MCF 10A (cell line): ENCODE data around the gene IL22RA1. TPM values are rescaled to one million over a fixed set of nuclear protein-coding genes. Genes with fewer than 3 reads are reported as not detected.

Source experiments
- BruUV-seq: library from RNA; stranded (reverse); fragments of 400-500 nt; replicated peaks from 2 replicates; lab custom pipeline; 2021; lab: Mats Ljungman, UMichigan
- CTCF ChIA-PET: fragments of 300-600 bp; sonication (Branson Sonifier 250); formaldehyde crosslinking; extraction: SDS; loops from one replicate; lab custom pipeline; 2021; ENCODE audit warnings: antibody characterized with exemption, inconsistent platforms; lab: Yijun Ruan, JAX
- POLR2A ChIA-PET: fragments of 300-600, 350-650 bp; sonication (Branson Sonifier 250); formaldehyde crosslinking; extraction: SDS; loops from one replicate; lab custom pipeline; 2020; ENCODE audit warnings: antibody characterized with exemption, inconsistent platforms; lab: Yijun Ruan, JAX
- DNase-seq: peaks from one replicate; pipeline ENCODE4 v3.0.0-alpha.2; 2018; ENCODE audit not compliant: unreplicated experiment
- H3K27ac Mint-ChIP-seq: one replicate; pipeline ENCODE4 v1.8.0; 2022; ENCODE audit warnings: mild to moderate bottlenecking, low read depth, mixed read lengths; ENCODE audit not compliant: unreplicated experiment
- H3K27me3 Mint-ChIP-seq: one replicate; pipeline ENCODE4 v1.8.0; 2022; ENCODE audit warnings: mixed read lengths; ENCODE audit not compliant: insufficient read depth, unreplicated experiment
- H3K36me3 Mint-ChIP-seq: one replicate; pipeline ENCODE4 v1.8.0; 2022; ENCODE audit warnings: mild to moderate bottlenecking, moderate library complexity, mixed read lengths; ENCODE audit not compliant: insufficient read depth, unreplicated experiment
- H3K4me1 Mint-ChIP-seq: one replicate; pipeline ENCODE4 v1.8.0; 2022; ENCODE audit warnings: mixed read lengths; ENCODE audit not compliant: insufficient read depth, unreplicated experiment
- H3K4me3 Mint-ChIP-seq: one replicate; pipeline ENCODE4 v1.8.0; 2022; ENCODE audit warnings: mild to moderate bottlenecking, moderate library complexity, mixed read lengths; ENCODE audit not compliant: unreplicated experiment
- H3K9me3 Mint-ChIP-seq: one replicate; pipeline ENCODE4 v1.8.0; 2022; ENCODE audit warnings: mixed read lengths; ENCODE audit not compliant: unreplicated experiment
- CTCF ChIP-seq: fragments of 200-600 bp; IDR thresholded peaks from one replicate; pipeline ENCODE4 v1.8.0; 2022; ENCODE audit warnings: antibody characterized with exemption, mild to moderate bottlenecking; ENCODE audit not compliant: unreplicated experiment
- intact Hi-C: fragments of 100-400 bp; cut with micrococcal nuclease; formaldehyde crosslinking; loops from 2 replicates; pipeline ENCODE4 v1.14.1; 2022
- total RNA-seq: library from RNA; stranded (reverse); gene quantifications from 2 replicates; pipeline ENCODE4 v1.2.3, GENCODE V29; 2022

IL22RA1 gene
- total RNA-seq, 1 experiment from 2014 or later, result not detected

- no peak overlapping the region for H3K4me3 Mint-ChIP-seq
- no peak overlapping the region for H3K27ac Mint-ChIP-seq
- no TSS peak for BruUV-seq
- H3K36me3 Mint-ChIP-seq, result peaks cover 6% of the 10 kb centered on the region
- intact Hi-C loops, result no loop called here
- TF ChIP-seq CTCF, result no peak
- H3K4me1 Mint-ChIP-seq, result peaks cover 6% of the 10 kb centered on the region
- H3K9me3 Mint-ChIP-seq, result no peaks in the 10 kb centered on the region
- H3K27me3 Mint-ChIP-seq, result no peaks in the 10 kb centered on the region
- ChIA-PET CTCF (no interaction called here), POLR2A (no interaction called here)
- no peak for DNase-seq
Observed at GRCh38 chr1:24098943-24099638, 43.8 kb downstream of the IL22RA1 start.

GRCh38 chr1:24098102-24098501, 44.8 kb downstream of the IL22RA1 start:
- BruUV-seq, result no TSS peak
- Mint-ChIP-seq H3K36me3 (peaks cover 6% of the 10 kb centered on the region), H3K9me3 (no peaks in the 10 kb centered on the region), H3K4me3 (no peak overlapping the region), H3K27ac (no peak overlapping the region), H3K27me3 (no peaks in the 10 kb centered on the region), H3K4me1 (peaks cover 6% of the 10 kb centered on the region)
- TF ChIP-seq CTCF, result no peak
- ChIA-PET POLR2A (no interaction called here), CTCF (interaction anchor here (1.0 to 1.1 kb wide), 3 partner anchors 26 to 285 kb away, joined by 3 to 4 read pairs (median 3); no protein-coding TSS in a partner anchor)
- intact Hi-C loops, result no loop called here
- DNase-seq, result no peak

GRCh38 chr1:24097663-24098062, 45.3 kb downstream of the IL22RA1 start:
- H3K27me3 Mint-ChIP-seq, result no peaks in the 10 kb centered on the region
- peaks cover 6% of the 10 kb centered on the region for H3K36me3 Mint-ChIP-seq
- no peaks in the 10 kb centered on the region for H3K9me3 Mint-ChIP-seq
- intact Hi-C loops, result no loop called here
- CTCF ChIA-PET, result interaction anchor here (0.8 to 1.1 kb wide), 4 partner anchors 17 to 285 kb away, joined by 3 to 4 read pairs (median 3); no protein-coding TSS in a partner anchor
- no peak for DNase-seq
- peaks cover 6% of the 10 kb centered on the region for H3K4me1 Mint-ChIP-seq
- no TSS peak for BruUV-seq
- TF ChIP-seq CTCF, result no peak
- no peak overlapping the region for H3K27ac Mint-ChIP-seq
- POLR2A ChIA-PET, result no interaction called here
- no peak overlapping the region for H3K4me3 Mint-ChIP-seq

- CTCF ChIA-PET, result no interaction called here
- Mint-ChIP-seq H3K36me3 (peaks cover 6% of the 10 kb centered on the region), H3K9me3 (no peaks in the 10 kb centered on the region), H3K4me1 (peaks cover 6% of the 10 kb centered on the region), H3K27me3 (no peaks in the 10 kb centered on the region), H3K4me3 (no peak overlapping the region), H3K27ac (no peak overlapping the region)
- intact Hi-C loops, result no loop called here
- POLR2A ChIA-PET, result no interaction called here
- DNase-seq, result no peak
- no peak for TF ChIP-seq CTCF
- BruUV-seq, result no TSS peak
Observed at GRCh38 chr1:24096739-24097103, 46.2 kb downstream of the IL22RA1 start.
